Activated naive CD4-positive, alpha-beta T cell (primary cell): ENCODE data around the gene ERC2.

ENCODE experiments used
- DNase-seq, 4 experiments: peaks; one replicate each; lab custom pipeline; 2025; lab: John Stamatoyannopoulos, UW

The ERC2 gene

DNA sequence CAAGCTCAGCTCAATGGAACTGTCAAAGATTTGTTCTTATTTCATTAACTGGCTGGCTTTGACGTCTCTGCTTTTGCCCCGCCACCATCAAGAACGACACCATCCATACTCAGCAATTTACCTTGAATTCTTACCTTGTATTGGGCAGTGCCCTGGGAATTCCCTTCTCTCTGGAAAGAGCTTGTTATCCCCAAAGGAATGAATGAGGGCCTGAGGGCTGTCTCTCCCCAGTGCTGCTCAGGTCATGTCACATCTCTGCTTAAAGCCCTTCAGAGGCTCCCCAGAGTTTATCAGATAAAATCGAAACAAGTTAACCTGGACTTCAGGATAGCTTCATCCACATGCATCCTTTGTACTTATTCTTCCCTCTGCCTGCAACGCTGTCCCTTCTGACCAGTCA is 975.3 kb downstream of the ERC2 start:
- no peak for DNase-seq

GRCh38 chr3:55491296-55491816 is 976.9 kb downstream of the ERC2 start:
- DNase-seq, result no peak

- DNase-seq, result no peak
Observed at GRCh38 chr3:55490276-55490913, 977.9 kb downstream of the ERC2 start.

DNA sequence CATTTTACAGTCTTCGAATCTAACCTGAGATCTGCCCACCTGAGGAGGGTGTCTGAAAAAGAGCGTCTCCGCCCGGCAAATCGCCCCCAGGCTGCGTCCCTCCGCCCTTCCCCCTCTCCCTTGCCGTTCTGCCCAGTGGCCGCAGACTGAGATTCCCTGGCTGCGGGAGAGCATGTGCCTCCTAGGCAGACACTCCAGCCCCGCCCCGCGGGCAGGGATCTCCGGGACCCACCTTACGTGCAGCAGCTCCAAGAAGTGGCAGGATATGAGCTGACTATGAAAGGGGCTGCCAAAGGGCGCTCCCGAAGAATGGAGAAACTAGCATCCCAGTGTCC is 978.5 kb downstream of the ERC2 start:
- no peak for DNase-seq

- DNase-seq, result no peak
Observed at GRCh38 chr3:55488398-55489055, 979.7 kb downstream of the ERC2 start.

GRCh38 chr3:55487381-55488241 is 980.7 kb downstream of the ERC2 start:
- DNase-seq, result no peak

DNA sequence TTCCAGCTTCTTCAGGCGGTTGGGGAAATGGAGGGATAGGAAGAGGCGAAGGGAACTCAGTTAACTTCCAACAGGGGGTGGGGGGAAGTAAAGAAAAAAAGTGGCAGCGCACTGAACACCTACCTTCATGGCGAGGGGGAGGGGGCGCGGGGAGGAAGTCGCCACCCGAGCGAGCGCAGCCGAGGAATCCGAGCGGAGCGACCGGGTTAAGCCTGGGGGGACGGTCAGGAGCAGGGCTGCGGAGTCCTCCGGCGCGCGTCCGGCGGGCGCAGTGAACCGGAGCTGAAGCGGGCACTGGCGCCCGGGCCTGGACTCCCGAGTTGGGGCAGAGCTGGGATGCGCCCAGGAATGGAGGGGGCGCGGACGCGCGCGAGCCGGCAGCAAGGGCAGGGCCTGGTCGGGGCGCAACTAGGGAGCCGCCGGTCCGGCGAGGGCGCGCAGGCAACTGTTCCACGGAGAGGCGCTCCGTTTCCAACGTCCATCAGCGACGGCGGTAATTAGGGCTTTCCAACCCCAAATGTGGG is 981.3 kb downstream of the ERC2 start, which contains the start of gene WNT5A:
Gene WNT5A (minus strand): TSS at position 450 of the 524 bp plus-strand sequence. CDS start 321 bp downstream, at position 129.
- DNase-seq, result no peak

- DNase-seq, result no peak
Observed at GRCh38 chr3:55486101-55486856, 982.0 kb downstream of the ERC2 start.

- DNase-seq, result peak in 1 of 4 experiments; percentile 4
Observed at GRCh38 chr3:55484801-55485791, 983.2 kb downstream of the ERC2 start.

DNA sequence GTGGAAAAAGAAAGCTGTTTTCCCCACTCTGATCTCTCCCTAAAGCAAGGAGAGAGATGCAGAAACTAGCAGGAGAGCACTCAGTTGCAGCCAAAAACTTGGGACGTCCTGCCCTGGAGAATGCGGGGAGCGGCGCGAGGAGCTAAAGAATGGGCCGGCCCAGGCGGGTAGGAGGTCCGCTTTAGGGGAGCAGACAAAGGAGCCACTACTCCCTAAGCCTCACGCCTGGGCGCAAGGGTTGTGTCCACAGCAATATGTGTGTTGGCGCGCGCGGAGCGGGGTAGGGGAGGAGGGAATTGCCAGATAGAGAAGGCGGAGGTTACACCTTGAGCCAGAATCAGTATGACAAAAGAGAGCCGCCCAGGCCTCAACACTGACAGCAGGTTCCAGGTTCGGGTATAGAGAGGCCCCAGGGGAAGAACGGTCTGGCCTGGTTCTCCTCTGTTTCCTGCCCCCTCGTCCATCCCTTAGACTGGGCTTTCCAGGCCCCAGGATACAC is 984.0 kb downstream of the ERC2 start:
- DNase-seq, result no peak

DNA sequence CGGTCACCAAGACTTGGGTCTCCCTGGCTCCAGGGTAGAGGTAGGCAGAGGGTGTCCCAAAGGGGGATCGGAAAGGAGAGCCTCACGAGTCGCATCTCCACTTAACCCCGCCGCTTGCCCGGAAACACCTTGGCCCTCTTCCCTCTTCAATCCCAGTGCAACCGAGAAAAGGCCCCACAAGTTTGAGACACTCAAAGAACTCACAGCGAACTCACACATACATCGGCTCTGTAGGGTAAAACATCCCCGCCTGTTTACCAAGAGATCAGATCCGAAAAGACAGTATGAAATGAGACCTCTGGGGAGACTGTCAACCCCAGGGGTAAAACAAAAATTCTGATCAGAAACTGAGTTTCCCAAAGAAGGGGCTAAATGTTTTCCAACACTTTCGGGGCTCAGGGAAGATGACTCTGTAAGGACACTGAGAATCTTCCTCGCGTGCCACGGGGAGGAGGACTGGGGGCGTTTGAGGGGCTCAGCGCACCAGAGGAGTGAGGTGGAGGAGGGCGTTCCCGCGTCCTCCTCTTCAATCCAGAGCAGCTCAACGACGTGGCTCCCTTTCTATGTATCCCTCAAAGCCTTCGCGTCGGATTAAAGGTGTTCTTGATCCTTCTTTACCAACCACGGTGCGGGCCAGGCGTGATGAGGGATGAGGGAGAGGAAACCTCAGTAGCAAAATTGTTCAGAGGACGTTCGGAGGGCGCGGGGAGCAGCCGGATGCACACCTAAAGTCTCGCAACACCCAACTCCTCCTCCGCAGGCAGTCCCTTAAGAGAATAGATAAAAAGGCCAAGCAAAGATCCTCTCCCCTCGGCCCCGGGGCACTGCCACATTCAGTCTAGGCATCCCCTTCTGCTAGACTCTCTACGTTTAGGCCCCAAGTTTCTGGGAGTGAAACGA is 984.8 kb downstream of the ERC2 start:
- DNase-seq, result no peak

- no peak for DNase-seq
Observed at GRCh38 chr3:55482496-55483195, 985.6 kb downstream of the ERC2 start.

DNA sequence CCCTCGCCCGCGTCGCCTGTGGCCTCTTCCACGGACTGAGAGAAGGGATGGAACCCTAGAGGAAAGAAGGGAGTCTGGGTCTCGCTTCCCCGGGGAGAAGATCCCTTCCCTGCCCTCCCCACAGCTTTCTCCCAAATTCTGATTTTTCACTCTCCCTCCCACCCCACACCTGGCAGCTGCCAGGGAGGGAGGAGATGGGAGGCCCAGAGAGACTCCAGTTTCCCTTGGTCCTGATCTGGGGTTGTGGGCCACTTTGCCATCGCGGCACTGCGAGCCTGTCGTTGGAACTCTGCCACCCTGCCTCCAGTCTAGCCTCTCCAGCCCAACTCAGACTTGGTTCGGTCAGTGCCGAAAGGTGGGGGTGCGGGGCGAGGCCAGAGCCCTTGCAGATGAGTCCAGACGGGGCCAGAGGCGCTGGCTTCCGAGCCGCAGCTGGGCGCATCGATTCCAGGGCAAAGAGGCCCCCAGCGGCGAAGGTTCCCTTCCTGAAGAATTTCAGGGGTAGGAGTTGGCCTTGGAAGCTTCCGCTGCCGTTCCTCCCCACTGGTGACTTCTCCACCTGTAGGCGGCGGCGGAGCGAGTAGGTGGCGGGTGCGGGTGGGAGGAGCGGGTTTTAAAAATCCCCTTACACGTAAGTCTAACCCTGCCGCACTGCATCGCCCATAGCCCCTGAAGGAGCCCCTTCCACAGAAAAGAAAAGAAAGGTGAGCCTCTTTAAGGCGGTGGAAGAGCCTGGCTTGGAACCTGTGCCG is 986.3 kb downstream of the ERC2 start:
- no peak for DNase-seq

DNA sequence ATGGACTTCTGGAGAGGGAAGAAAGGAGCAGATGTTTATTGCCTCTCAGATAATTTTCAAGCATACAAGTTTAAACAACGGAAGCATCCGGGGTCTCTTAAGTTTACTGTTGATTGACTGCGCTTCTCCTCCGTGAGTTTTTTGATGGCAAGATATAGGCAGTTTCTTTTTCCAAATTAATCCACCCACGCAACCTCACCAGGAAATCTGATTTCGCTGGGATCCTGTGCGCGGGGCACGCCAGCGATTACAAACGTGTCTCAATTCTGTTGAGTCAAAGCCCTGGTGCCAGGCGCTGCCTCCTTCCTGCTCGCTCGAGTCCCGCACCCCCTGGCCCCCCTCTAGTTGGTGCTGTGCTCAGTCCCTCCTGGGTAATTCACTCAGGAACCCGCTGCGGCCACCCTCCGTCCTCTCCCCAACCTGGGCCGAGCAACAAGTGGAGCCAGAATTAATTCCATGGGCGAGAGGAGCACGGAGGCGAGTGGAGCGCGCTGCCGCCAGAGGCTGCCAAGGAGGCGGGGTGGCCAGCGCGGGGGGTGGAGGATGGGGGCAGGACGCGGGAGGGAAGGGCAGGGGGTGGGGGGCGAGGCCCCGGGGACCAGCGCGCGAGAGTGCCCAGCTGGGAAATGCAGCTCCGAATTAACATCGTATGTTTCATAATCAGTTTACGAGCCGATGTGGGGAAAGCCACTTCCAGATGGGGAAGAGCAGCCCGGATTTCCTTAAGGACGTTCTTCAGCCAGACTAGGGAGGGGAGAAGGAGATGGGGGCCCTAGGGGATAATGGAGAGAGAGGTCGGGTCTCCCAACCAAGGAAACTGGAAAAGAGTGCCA is 987.1 kb downstream of the ERC2 start:
- DNase-seq, result no peak

DNA sequence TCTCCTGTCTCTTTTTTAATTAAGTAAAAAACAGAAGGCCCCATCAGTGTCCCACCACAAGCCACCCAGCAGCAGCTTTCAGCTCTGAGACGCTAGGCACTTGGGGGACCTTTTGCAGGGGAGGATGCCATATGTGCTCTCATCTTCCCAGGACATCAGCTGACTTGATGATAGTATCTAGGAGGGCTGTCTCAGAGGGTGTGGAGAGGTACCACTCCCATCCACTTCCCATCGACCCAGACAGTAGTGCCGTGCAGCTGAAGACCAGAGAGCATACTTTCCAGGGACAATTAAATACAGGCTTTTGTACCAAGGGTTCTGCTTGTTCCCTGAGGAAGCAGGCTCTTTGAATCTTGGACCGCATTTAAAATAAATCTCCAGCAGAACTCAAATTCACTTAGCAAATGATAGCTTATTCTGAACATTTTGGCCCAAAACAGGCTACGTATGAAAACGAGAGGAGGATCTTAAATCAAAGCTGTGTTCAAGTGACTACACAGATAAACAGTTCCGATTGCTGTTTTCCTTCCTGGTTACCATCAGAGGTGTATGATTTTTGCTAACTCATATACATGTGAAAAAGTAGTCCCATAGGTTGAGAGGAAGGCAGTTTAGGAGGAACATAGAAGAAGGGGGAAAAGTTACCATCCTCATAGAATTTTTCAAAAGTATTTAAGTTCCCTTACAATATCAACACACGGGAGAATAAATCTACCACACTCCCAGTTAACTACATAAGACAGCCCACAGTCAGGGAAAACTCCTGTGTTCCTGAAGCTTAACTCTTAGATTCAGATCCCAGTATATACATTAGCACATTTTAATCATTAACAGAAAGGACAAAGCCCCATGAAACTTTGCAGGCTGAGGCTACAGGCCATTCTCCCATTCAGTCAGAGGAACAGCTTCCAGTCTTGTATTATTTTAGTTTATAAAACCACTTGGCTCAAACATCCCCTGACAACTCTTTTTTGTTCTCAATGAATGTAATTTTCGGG is 990.7 kb downstream of the ERC2 start:
- no peak for DNase-seq

DNA sequence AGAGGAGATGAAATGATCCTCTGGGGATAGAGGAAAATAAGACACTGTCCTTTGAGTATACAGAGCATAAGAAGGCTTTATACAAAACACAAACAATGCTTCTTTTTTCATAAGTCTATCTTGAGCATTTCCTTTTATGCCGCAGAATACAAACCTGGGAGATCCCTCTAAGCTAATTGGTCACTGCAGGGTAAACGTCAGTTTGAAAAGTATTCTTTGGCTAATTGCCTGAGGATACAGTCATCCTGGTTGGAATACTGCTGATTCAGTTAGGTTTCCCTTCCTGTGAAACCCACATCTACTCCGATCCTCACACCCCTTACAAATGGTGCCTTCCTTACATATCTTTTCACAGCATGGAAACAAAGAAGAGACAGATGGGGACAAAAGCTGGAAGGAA is 991.8 kb downstream of the ERC2 start:
- DNase-seq, result no peak
